PC-3 (cell line): ENCODE measurements around the gene CAMK2N2. TPM values are rescaled to one million over a fixed set of nuclear protein-coding genes. Genes with fewer than 3 reads are reported as not detected.
A peak's percentile ranks its signal among the peaks of the same experiment; 100 is the strongest.

Experiments
- ATAC-seq: fragments of 200-7000 bp; cut with Tn5 transposase; 2 replicates; pipeline ENCODE4 v1.9.1; 2020; ENCODE audit warnings: mild to moderate bottlenecking, moderate library complexity
- BruUV-seq: library from RNA; stranded (reverse); fragments of 400-500 nt; replicated peaks from 2 replicates; lab custom pipeline; 2021; lab: Mats Ljungman, UMichigan
- CTCF ChIA-PET: fragments of 300-600 bp; sonication (Branson Sonifier 250); formaldehyde crosslinking; loops from one replicate; lab custom pipeline; 2022; ENCODE audit warnings: antibody characterized with exemption; lab: Charles Lee
- POLR2A ChIA-PET: fragments of 300-600 bp; sonication (Branson Sonifier 250); formaldehyde crosslinking; loops from one replicate; lab custom pipeline; 2022; ENCODE audit warnings: antibody characterized with exemption; ENCODE audit not compliant: unreplicated experiment; lab: Charles Lee
- DNase-seq: peaks from one replicate; pipeline ENCODE4 v3.0.0-alpha.2; 2015
- H2AFZ ChIP-seq: fragments of 300-600 bp; sonication (generic); 2 replicates; pipeline ENCODE4 v1.6.0; 2016; ENCODE audit warnings: antibody characterized with exemption, low read length
- H3F3A ChIP-seq: fragments of 300-600 bp; sonication (generic); one replicate; pipeline ENCODE4 v1.6.0; 2017; ENCODE audit warnings: antibody characterized with exemption, low read length, control low read depth, mild to moderate bottlenecking; ENCODE audit not compliant: unreplicated experiment
- H3K27ac ChIP-seq: fragments of 300-600 bp; sonication (generic); 2 replicates; pipeline ENCODE4 v1.5.1; 2016; ENCODE audit warnings: mild to moderate bottlenecking, low read length
- H3K27me3 ChIP-seq: fragments of 300-600 bp; sonication (generic); 2 replicates; pipeline ENCODE4 v1.6.1; 2016; ENCODE audit warnings: low read length, mixed read lengths
- H3K36me3 ChIP-seq: fragments of 300-600 bp; sonication (generic); 2 replicates; pipeline ENCODE4 v1.6.1; 2016; ENCODE audit warnings: low read depth, mixed run types, low read length, mixed read lengths
- H3K4me1 ChIP-seq: fragments of 300-600 bp; sonication (generic); 2 replicates; pipeline ENCODE4 v1.5.1; 2016; ENCODE audit warnings: low read length; ENCODE audit not compliant: insufficient read depth
- H3K4me2 ChIP-seq: fragments of 300-600 bp; sonication (generic); 2 replicates; pipeline ENCODE4 v1.6.0; 2016; ENCODE audit warnings: low read length
- H3K4me3 ChIP-seq: fragments of 300-600 bp; sonication (generic); 2 replicates; pipeline ENCODE4 v1.5.1; 2016; ENCODE audit warnings: mild to moderate bottlenecking, low read length, mixed read lengths
- H3K79me2 ChIP-seq: fragments of 300-600 bp; sonication (generic); 2 replicates; pipeline ENCODE4 v1.6.1; 2017; ENCODE audit warnings: low read length, mixed read lengths
- H3K9ac ChIP-seq: fragments of 300-600 bp; sonication (generic); 2 replicates; pipeline ENCODE4 v1.6.0; 2016; ENCODE audit warnings: mild to moderate bottlenecking, low read length
- H3K9me2 ChIP-seq: fragments of 300-600 bp; sonication (generic); replicated peaks from 2 replicates; pipeline ENCODE4 v1.6.1; 2016; ENCODE audit warnings: mixed run types, low read length, mixed read lengths
- H3K9me3 ChIP-seq: fragments of 300-600 bp; sonication (generic); 2 replicates; pipeline ENCODE4 v1.6.1; 2016; ENCODE audit warnings: low read length, mixed read lengths
- H4K20me1 ChIP-seq: fragments of 300-600 bp; sonication (generic); 2 replicates; pipeline ENCODE4 v1.6.1; 2016; ENCODE audit warnings: low read length, mixed read lengths
- EZH2 ChIP-seq: fragments of 300-600 bp; sonication (generic); IDR thresholded peaks from one replicate; pipeline ENCODE4 v1.6.1; 2017; ENCODE audit warnings: antibody characterized with exemption, mild to moderate bottlenecking, low read length; ENCODE audit not compliant: unreplicated experiment
- EZH2phosphoT487 ChIP-seq: fragments of 300-600 bp; sonication (generic); IDR thresholded peaks from 2 replicates; pipeline ENCODE4 v1.6.1; 2018; ENCODE audit warnings: mild to moderate bottlenecking, antibody characterized with exemption, low read length, borderline replicate concordance
- intact Hi-C: fragments of 100-400 bp; cut with micrococcal nuclease; formaldehyde crosslinking; loops from 2 replicates; pipeline ENCODE4 v1.9.0; 2023
- total RNA-seq: library from RNA; depleted of rRNA; stranded (reverse); fragments of >200 nt; gene quantifications from 2 replicates; pipeline ENCODE4 v1.2.3, GENCODE V29; 2014
- TF ChIP-seq, protein P1 (sequence below): fragments of 300-600 bp; sonication (generic); conservative IDR thresholded peaks from 2 replicates; pipeline ENCODE4 v1.5.1; 2017; ENCODE audit warnings: antibody characterized with exemption, low read depth, mild to moderate bottlenecking, low read length

Gene CAMK2N2
- total RNA-seq, 1 experiment from 2014 or later = 1.1 TPM

DNA sequence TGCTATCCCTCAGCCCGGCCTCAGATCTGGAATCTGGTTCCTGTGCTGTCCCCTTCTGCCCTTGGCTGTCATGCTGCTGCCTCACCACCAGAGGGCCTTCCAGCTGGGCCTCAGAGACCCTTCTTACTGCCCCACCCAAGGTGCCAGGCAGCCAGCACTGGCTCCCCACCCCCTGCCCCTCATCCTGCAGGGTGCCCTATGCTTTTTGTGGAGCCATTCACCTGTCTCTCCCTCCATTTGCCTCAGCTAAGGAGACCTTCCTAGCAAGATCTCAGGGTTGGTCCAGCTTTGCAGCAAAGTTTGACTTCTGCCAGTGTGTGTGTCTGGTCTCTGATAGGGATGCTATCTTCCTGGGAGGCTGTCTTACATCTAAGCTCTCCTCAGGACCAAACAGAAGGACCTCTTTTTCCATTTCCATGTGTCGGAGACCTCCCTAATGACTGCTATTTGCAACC is 33.8 kb downstream of the CAMK2N2 start:
- H3F3A ChIP-seq = no peaks in the 10 kb centered on the region
- no TSS peak for BruUV-seq
- no peak overlapping the region for H2AFZ ChIP-seq
- 0 out of 2 replicates have a peak, but pooled peaks have one; percentile 8 for ATAC-seq
- intact Hi-C loops = loop anchor here (1.0 kb wide), 1 partner anchor 57 kb away; no protein-coding TSS in a partner anchor
- no peaks in the 10 kb centered on the region for H3K9me2 ChIP-seq
- no peaks in the 10 kb centered on the region for H3K36me3 ChIP-seq
- no peak overlapping the region for H3K9ac ChIP-seq
- no peaks in the 10 kb centered on the region for H3K9me3 ChIP-seq
- ChIA-PET POLR2A (no interaction called here), CTCF (interaction anchor here (0.8 to 1.1 kb wide), 3 partner anchors 20 to 51 kb away, joined by 3 to 14 read pairs (median 3); partner anchors contain the start of gene EEF1AKMT4)
- peaks cover 9% of the 10 kb centered on the region; the same call in 1 of the 2 replicates for H3K4me1 ChIP-seq
- TF ChIP-seq, protein P1, sequence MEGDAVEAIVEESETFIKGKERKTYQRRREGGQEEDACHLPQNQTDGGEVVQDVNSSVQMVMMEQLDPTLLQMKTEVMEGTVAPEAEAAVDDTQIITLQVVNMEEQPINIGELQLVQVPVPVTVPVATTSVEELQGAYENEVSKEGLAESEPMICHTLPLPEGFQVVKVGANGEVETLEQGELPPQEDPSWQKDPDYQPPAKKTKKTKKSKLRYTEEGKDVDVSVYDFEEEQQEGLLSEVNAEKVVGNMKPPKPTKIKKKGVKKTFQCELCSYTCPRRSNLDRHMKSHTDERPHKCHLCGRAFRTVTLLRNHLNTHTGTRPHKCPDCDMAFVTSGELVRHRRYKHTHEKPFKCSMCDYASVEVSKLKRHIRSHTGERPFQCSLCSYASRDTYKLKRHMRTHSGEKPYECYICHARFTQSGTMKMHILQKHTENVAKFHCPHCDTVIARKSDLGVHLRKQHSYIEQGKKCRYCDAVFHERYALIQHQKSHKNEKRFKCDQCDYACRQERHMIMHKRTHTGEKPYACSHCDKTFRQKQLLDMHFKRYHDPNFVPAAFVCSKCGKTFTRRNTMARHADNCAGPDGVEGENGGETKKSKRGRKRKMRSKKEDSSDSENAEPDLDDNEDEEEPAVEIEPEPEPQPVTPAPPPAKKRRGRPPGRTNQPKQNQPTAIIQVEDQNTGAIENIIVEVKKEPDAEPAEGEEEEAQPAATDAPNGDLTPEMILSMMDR = peak; percentile 84
- TF ChIP-seq EZH2phosphoT487 (no peak), EZH2 (no peak)
- no peaks in the 10 kb centered on the region for H3K79me2 ChIP-seq
- peaks cover 10% of the 10 kb centered on the region for H3K27me3 ChIP-seq
- H3K4me3 ChIP-seq = no peak overlapping the region
- H3K4me2 ChIP-seq = no peak overlapping the region
- no peak overlapping the region for H3K27ac ChIP-seq
- H4K20me1 ChIP-seq = no peaks in the 10 kb centered on the region
- peak; percentile 54 for DNase-seq

DNA sequence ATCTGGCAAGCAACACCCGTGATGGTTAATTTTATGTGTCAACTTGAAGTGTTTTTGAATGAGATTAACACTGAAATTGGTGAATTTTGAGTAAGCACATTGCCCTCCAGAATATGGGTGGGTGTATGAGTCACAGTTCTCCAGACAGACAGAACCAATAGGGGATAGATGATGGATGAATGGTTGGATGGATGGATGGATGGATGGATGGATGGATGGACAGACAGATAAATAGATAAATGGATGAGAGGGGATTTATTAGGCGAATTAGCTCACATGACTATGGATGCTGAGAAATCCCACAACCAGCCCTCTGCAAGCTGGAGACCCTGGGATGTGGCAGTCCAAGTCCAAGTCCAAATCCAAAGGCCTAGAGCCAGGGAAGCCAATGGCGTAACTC is 37.4 kb downstream of the CAMK2N2 start:
- H3K4me1 ChIP-seq = peaks cover 6% of the 10 kb centered on the region
- CTCF ChIA-PET = no interaction called here
- intact Hi-C loops = no loop called here

DNA sequence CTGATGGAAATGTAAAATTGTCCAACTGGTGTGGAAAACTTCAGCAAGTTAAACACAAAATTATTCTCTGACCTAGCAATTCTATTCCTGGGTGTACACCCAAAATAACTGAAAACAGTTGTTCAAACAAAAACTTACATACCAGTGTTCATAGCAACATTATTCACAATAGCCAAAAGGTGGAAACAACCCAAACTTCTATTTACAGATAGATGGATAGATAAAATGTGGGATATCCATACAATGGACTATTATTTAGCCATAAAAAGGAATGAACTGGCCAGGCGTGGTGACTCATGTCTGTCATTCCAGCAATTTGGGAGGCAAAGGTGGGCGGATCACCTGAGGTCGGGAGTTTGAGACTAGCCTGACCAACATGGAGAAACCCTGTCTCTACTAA is 38.8 kb downstream of the CAMK2N2 start:
- ATAC-seq (peak; percentile 63), DNase-seq (peak; percentile 85)
- Histone ChIP-seq H3K79me2 (no peaks in the 10 kb centered on the region), H3K27me3 (no peaks in the 10 kb centered on the region), H3K4me3 (no peak overlapping the region), H3F3A (no peaks in the 10 kb centered on the region), H3K27ac (peak overlapping the region; percentile 68), H3K36me3 (no peaks in the 10 kb centered on the region), H4K20me1 (no peaks in the 10 kb centered on the region), H2AFZ (no peak overlapping the region), H3K4me1 (peaks cover 6% of the 10 kb centered on the region), H3K4me2 (0 out of 2 replicates have a peak overlapping the region, but pooled peaks have one; percentile 54), H3K9me2 (no peaks in the 10 kb centered on the region), H3K9me3 (no peaks in the 10 kb centered on the region), H3K9ac (no peak overlapping the region)
- BruUV-seq = no TSS peak
- intact Hi-C loops = no loop called here
- ChIA-PET CTCF (no interaction called here), POLR2A (no interaction called here)
- TF ChIP-seq, protein P1 = no peak
- TF ChIP-seq EZH2phosphoT487 (no peak), EZH2 (no peak)

More for the DNA sequence above, 37.4 kb downstream of the CAMK2N2 start:
- Histone ChIP-seq H3F3A (no peaks in the 10 kb centered on the region), H3K9me2 (no peaks in the 10 kb centered on the region), H3K9ac (no peak overlapping the region), H4K20me1 (no peaks in the 10 kb centered on the region), H3K36me3 (no peaks in the 10 kb centered on the region), H3K79me2 (no peaks in the 10 kb centered on the region), H3K4me3 (no peak overlapping the region), H3K9me3 (no peaks in the 10 kb centered on the region), H3K27ac (no peak overlapping the region), H3K4me2 (no peak overlapping the region), H3K27me3 (no peaks in the 10 kb centered on the region), H2AFZ (no peak overlapping the region)
- POLR2A ChIA-PET = no interaction called here
- BruUV-seq = no TSS peak
- TF ChIP-seq EZH2 = no peak
- no peak for TF ChIP-seq EZH2phosphoT487
- TF ChIP-seq, protein P1 = no peak
- ATAC-seq = no peak
- no peak for DNase-seq
